ENCODE measurements around the gene XRCC6.

- no peak for TF ChIP-seq CTCF (IDR thresholded peaks at IDR 0.05)
- TF ChIP-seq POLR2AphosphoS5 (IDR thresholded peaks at IDR 0.05; ENCODE audit: insufficient read depth in 1 of 2, low read depth in 1 of 2) = no peak
- TF ChIP-seq POLR2A (IDR thresholded peaks at IDR 0.05) = no peak
Observed at GRCh38 chr22:41608386-41608785, 12.7 kb upstream of the XRCC6 start.

Data from vagina (tissue), 2 donors.